ENCODE measurements around the gene ATP2A2.
"Not testable (repeated sequence)": the region's sequence is repeated elsewhere in the genome, so short reads cannot be mapped to it uniquely, and the experiment has no call there.

The ATP2A2 gene

DNA sequence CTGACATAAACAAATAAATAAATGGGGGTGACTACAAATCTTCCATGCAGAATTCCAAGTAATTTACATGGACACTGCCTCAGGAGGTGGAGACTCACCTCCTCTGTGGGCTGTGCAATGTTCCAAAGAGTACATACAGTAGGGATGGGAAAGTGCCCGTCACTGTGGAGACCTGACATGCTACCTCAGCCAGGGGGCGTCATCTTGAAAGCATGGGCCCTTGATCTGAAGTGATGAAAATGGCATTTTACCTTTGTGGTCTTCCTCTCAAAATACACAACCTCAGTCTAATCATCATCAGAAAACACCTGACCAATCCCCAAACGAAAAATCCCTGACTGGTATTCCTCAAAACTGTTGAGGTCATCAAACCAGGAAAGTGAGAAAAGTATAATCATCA is 74.0 kb downstream of the ATP2A2 start:
- peak; percentile 41 for TF ChIP-seq CTCF (IDR thresholded peaks at IDR 0.05; ENCODE audit: extremely low read depth, missing control alignments)
- DNase-seq (ENCODE audit: low spot score), result peak; percentile 53

DNA sequence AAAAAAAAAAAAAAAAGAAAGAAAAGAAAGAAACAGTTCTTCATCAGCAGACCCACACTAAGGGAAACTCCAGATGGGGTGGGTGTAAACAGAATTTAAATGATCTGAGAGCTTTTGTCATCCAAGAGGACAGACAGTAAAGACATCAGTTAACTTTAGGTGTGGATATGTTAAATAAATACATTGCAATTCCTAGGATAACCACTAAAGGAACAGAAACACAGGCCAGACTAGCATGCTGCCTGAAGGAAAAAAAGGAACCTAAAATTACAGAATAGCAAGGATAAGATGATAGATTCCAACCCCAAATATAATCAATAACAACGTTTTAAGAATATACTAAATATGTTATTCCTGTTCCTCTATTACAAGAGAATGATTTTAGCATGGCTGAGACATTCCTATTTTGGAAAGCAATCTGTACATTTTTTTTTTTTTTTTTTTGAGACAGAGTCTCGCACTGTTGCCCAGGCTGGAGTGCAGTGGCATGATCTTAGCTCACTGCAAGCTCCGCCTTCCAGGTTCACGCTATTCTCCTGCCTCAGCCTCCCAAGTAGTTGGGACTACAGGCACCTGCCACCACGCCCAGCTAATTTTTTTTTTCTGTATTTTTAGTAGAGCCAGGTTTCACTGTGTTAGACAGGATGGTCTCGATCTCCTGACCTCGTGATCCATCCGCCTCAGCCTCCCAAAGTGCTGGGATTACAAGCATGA is 77.5 kb downstream of the ATP2A2 start:
- not testable (repeated sequence) for DNase-seq (ENCODE audit: low spot score)

DNA sequence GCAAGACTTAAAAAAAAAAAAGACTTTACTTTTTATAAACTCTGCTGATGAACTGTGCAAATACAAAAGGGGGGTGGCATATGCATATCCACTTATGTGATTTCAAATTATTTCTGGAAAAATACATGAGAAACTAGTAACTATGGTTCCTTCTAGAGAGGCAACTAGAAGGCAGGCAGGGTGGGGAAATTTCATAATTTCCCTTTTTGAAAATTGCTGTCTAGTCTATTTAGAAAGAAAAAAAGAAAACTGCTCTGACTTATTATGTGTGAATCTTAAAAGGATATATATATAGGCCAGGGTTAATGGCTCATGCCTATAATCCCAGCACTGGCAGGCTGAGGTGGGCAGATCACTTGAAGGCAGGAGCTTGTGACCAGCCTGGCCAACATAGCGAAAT is 80.2 kb downstream of the ATP2A2 start:
- no peak for DNase-seq (ENCODE audit: low spot score)
- TF ChIP-seq CTCF (IDR thresholded peaks at IDR 0.05; ENCODE audit: extremely low read depth, missing control alignments), result no peak

- DNase-seq (ENCODE audit: low spot score), result no peak
- TF ChIP-seq CTCF (IDR thresholded peaks at IDR 0.05; ENCODE audit: extremely low read depth, missing control alignments), result no peak
Measured at GRCh38 chr12:110365489-110366320, 84.7 kb downstream of the ATP2A2 start.

GRCh38 chr12:110366321-110367142 is 85.5 kb downstream of the ATP2A2 start:
- no peak for DNase-seq (ENCODE audit: low spot score)
- TF ChIP-seq CTCF (IDR thresholded peaks at IDR 0.05; ENCODE audit: extremely low read depth, missing control alignments), result no peak

- DNase-seq (ENCODE audit: low spot score), result no peak
- no peak for TF ChIP-seq CTCF (IDR thresholded peaks at IDR 0.05; ENCODE audit: extremely low read depth, missing control alignments)
Measured at GRCh38 chr12:110367181-110367864, 86.3 kb downstream of the ATP2A2 start.

GRCh38 chr12:110369992-110370391 is 88.9 kb downstream of the ATP2A2 start:
- no peak for DNase-seq (ENCODE audit: low spot score)
- TF ChIP-seq CTCF (IDR thresholded peaks at IDR 0.05; ENCODE audit: extremely low read depth, missing control alignments), result no peak
